Bone marrow (tissue), 2 donors: ENCODE results near the gene MARCKSL1.

Experiments
- DNase-seq, 2 donors: peaks; one replicate each; lab custom pipeline; 2025; lab: John Stamatoyannopoulos, UW

Gene MARCKSL1

GRCh38 chr1:32352831-32353383 lies 16.9 kb upstream of the MARCKSL1 start:
- DNase-seq = no peak

GRCh38 chr1:32352239-32352745 lies 16.3 kb upstream of the MARCKSL1 start:
- no peak for DNase-seq

- peak; percentile 86 to 92 for DNase-seq
Observed at GRCh38 chr1:32351399-32352238, 15.6 kb upstream of the MARCKSL1 start.

GRCh38 chr1:32350785-32351398 lies 14.9 kb upstream of the MARCKSL1 start:
- peak in 1 of 2 donors; percentile 92 for DNase-seq

GRCh38 chr1:32349211-32349708 lies 13.2 kb upstream of the MARCKSL1 start:
- DNase-seq = peak in 1 of 2 donors; percentile 13

- no peak for DNase-seq
Observed at GRCh38 chr1:32346532-32347157, 10.6 kb upstream of the MARCKSL1 start.

GRCh38 chr1:32345289-32345827 lies 9.3 kb upstream of the MARCKSL1 start:
- DNase-seq = peak in 1 of 2 donors; percentile 56

- no peak for DNase-seq
Observed at GRCh38 chr1:32342704-32343103, 6.7 kb upstream of the MARCKSL1 start.

GRCh38 chr1:32341971-32342370 lies 5.9 kb upstream of the MARCKSL1 start:
- no peak for DNase-seq

- no peak for DNase-seq
Observed at GRCh38 chr1:32341186-32341757, 5.2 kb upstream of the MARCKSL1 start.

GRCh38 chr1:32339363-32339978 lies 3.4 kb upstream of the MARCKSL1 start:
- DNase-seq = peak; percentile 38 to 92

GRCh38 chr1:32338637-32339145 lies 2.7 kb upstream of the MARCKSL1 start:
- DNase-seq = no peak

- DNase-seq = peak; percentile 40 to 70
Observed at GRCh38 chr1:32337855-32338636, 2.0 kb upstream of the MARCKSL1 start.

- peak; percentile 64 to 79 for DNase-seq
Observed at GRCh38 chr1:32336963-32337675, 1.1 kb upstream of the MARCKSL1 start.

- no peak for DNase-seq
Observed at GRCh38 chr1:32336591-32336932, 529 bp upstream of the MARCKSL1 start.

GRCh38 chr1:32335535-32335789 lies 571 bp downstream of the MARCKSL1 start:
- no peak for DNase-seq

GRCh38 chr1:32334864-32335534 lies 1.0 kb downstream of the MARCKSL1 start:
- DNase-seq = peak in 1 of 2 donors; percentile 31

- no peak for DNase-seq
Observed at GRCh38 chr1:32334274-32334861, 1.7 kb downstream of the MARCKSL1 start.
